ENCODE results near the gene ZNF668.

GRCh38 chr16:31078597-31079341 is 4.7 kb upstream of the ZNF668 start:
- TF ChIP-seq CTCF (IDR thresholded peaks at IDR 0.05) (no peak), POLR2A (IDR thresholded peaks at IDR 0.05) (no peak)

Measured in prostate gland (tissue), 2 donors.